ENCODE measurements around the gene SMOC1. TPM values are rescaled to one million over a fixed set of nuclear protein-coding genes. Genes with fewer than 3 reads are reported as not detected.

SMOC1 gene
- total and polyA plus RNA-seq, 2 of the 8 experiments (the other 6 are each of a cell fraction or from before 2014, with no cell fraction given) = 1.6 to 2.4 TPM

- no peak overlapping the region for H2BK20ac ChIP-seq (ENCODE audit: low read length)
- no peak overlapping the region for H3K4me2 ChIP-seq (ENCODE audit: insufficient read depth in 1 of 2, low read depth in 2 of 2, low read length in 2 of 2)
- H4K91ac ChIP-seq (replicated peaks; ENCODE audit: insufficient read length, low read length) = no peak overlapping the region
- no peak overlapping the region for H2BK12ac ChIP-seq (ENCODE audit: low read depth, low read length)
- no peaks in the 10 kb centered on the region for H3K23me2 ChIP-seq (ENCODE audit: low read depth, low read length)
- H3K9me3 ChIP-seq (ENCODE audit: insufficient read depth in 2 of 2, low read depth in 1 of 2, low read length in 1 of 2) = no peaks in the 10 kb centered on the region
- no peak overlapping the region for H4K8ac ChIP-seq (ENCODE audit: extremely low read depth, insufficient read depth, low read length)
- no peak overlapping the region for H3K23ac ChIP-seq (ENCODE audit: insufficient read length)
- no peak overlapping the region for H3K9ac ChIP-seq (replicated peaks in 1 of 4; ENCODE audit: extremely low read depth in 1 of 4, low read depth in 3 of 4, low read length in 3 of 4)
- ChIA-PET POLR2A (ENCODE audit: partially characterized antibody) (no interaction called here), CTCF (ENCODE audit: partially characterized antibody) (interaction anchor here (0.8 to 3.8 kb wide), 22 partner anchors 8 to 204 kb away, joined by 3 to 15 read pairs (median 4); partner anchors contain the start of gene SMOC1)
- H2BK5ac ChIP-seq (ENCODE audit: low read depth, low read length) = no peak overlapping the region; the same call in 1 of the 2 replicates
- H3K4ac ChIP-seq (replicated peaks; ENCODE audit: insufficient read length, low read depth, low read length) = no peak overlapping the region
- no peak overlapping the region for H3K4me3 ChIP-seq (ENCODE audit: extremely low read depth in 1 of 4, insufficient read depth in 2 of 4, low read depth in 3 of 4, low read length in 4 of 4)
- peaks cover 2% of the 10 kb centered on the region; the same call in 1 of the 2 replicates for H3K79me1 ChIP-seq (ENCODE audit: low read depth, low read length)
- DNase-seq (ENCODE audit: low read depth in 1 of 2, low spot score in 2 of 2) = no peak
- H3K27ac ChIP-seq (ENCODE audit: low read depth, low read length) = no peak overlapping the region
- no peak overlapping the region for H2AK5ac ChIP-seq (ENCODE audit: low read depth, low read length)
- no peak overlapping the region for H4K5ac ChIP-seq (ENCODE audit: insufficient read length, low read depth, low read length)
- TF ChIP-seq GABPA (IDR thresholded peaks at IDR 0.05; ENCODE audit: borderline replicate concordance, insufficient read depth, low read length) (no peak), SIRT6 (IDR thresholded peaks at IDR 0.05; ENCODE audit: low read length) (no peak), RBBP5 (IDR thresholded peaks at IDR 0.05; ENCODE audit: borderline replicate concordance, low read depth, low read length) (no peak), TCF12 (IDR thresholded peaks at IDR 0.05; ENCODE audit: low read depth, low read length) (no peak), PHF8 (conservative IDR thresholded peaks at IDR 0.05; ENCODE audit: low read depth, low read length) (no peak), SP4 (IDR thresholded peaks at IDR 0.05; ENCODE audit: low read length) (no peak), KDM4A (IDR thresholded peaks at IDR 0.05; ENCODE audit: low read depth, low read length, severe bottlenecking) (no peak), CTBP2 (IDR thresholded peaks at IDR 0.05; ENCODE audit: borderline replicate concordance, insufficient read depth, insufficient read length, low read length) (no peak)
- no peak overlapping the region for H2BK120ac ChIP-seq (replicated peaks; ENCODE audit: low read depth, low read length)
- H4K20me1 ChIP-seq (replicated peaks in 1 of 2; ENCODE audit: control insufficient read depth in 1 of 2, insufficient read depth in 2 of 2, low read length in 2 of 2) = no peaks in the 10 kb centered on the region
- H2AFZ ChIP-seq (ENCODE audit: low read length) = no peak overlapping the region
- no peak overlapping the region for H3K14ac ChIP-seq (ENCODE audit: insufficient read length)
- peaks cover 0 to 7% (median 2%) of the 10 kb centered on the region in 4 experiments; a peak in 4 of 7 replicates for H3K4me1 ChIP-seq (replicated peaks in 1 of 4; ENCODE audit: control insufficient read depth in 3 of 4, insufficient read depth in 4 of 4, low read length in 3 of 4)
- H3K36me3 ChIP-seq (ENCODE audit: control insufficient read depth in 2 of 4, insufficient read depth in 4 of 4, low read length in 3 of 4) = no peaks in the 10 kb centered on the region
- no peak overlapping the region for H2BK15ac ChIP-seq (ENCODE audit: low read length)
- H3K79me2 ChIP-seq (ENCODE audit: control insufficient read depth in 1 of 2, insufficient read depth in 2 of 2, low read length in 2 of 2) = no peaks in the 10 kb centered on the region
- WGBS, 2 experiments (ENCODE audit: extremely low coverage in 1 of 2, insufficient coverage in 1 of 2, insufficient read length in 1 of 2, insufficient replicate concordance in 2 of 2, low coverage in 1 of 2, low lambda C conversion rate in 2 of 2, missing lambda C conversion rate in 1 of 2) = 81% methylated on average over 11 of the region's 11 CpGs; no CpG with 5 or more reads in 1 of the 2 experiments
- no peaks in the 10 kb centered on the region for H3K27me3 ChIP-seq (replicated peaks in 1 of 4; ENCODE audit: control insufficient read depth in 3 of 4, extremely low read depth in 1 of 4, insufficient read depth in 3 of 4, low read length in 3 of 4)
- H3K18ac ChIP-seq (ENCODE audit: extremely low read depth, low read length) = no peak overlapping the region
- no peak for FAIRE-seq
- no peak overlapping the region for H3K56ac ChIP-seq (replicated peaks; ENCODE audit: insufficient read length, low read depth, low read length)
Measured at GRCh38 chr14:69930780-69931379, 51.7 kb downstream of the SMOC1 start.

Measured in H1 (cell line).